DMS79 (cell line): ENCODE measurements around the gene OR2D2.
"Not testable (repeated sequence)": the region's sequence is repeated elsewhere in the genome, so short reads cannot be mapped to it uniquely, and the experiment has no call there.

Source experiments
- DNase-seq: peaks from one replicate; lab custom pipeline; 2025; lab: John Stamatoyannopoulos, UW

OR2D2 gene

GRCh38 chr11:6892400-6892799, at the start of gene OR2D2:
Gene OR2D2, minus strand, starts transcription at chr11:6892500. Its CDS starts 0 bp downstream, at chr11:6892500.
- DNase-seq: no peak

GRCh38 chr11:6941970-6942369, 49.7 kb upstream of the OR2D2 start:
- no peak for DNase-seq

GRCh38 chr11:6932145-6932544, 39.8 kb upstream of the OR2D2 start:
- DNase-seq: no peak

- DNase-seq: no peak
These were observed 38.9 kb upstream of the OR2D2 start for GRCh38 chr11:6931146-6931713.

GRCh38 chr11:6928916-6929315, 36.6 kb upstream of the OR2D2 start:
- no peak for DNase-seq

- no peak for DNase-seq
These were observed 34.8 kb upstream of the OR2D2 start for GRCh38 chr11:6927030-6927617.

- DNase-seq: no peak
These were observed 34.1 kb upstream of the OR2D2 start, which contains the start of gene ZNF215 for GRCh38 chr11:6926208-6927029. Gene ZNF215, plus strand, starts transcription at chr11:6926426. Its CDS starts 5,847 bp downstream, at chr11:6932273.

- no peak for DNase-seq
These were observed 33.4 kb upstream of the OR2D2 start for GRCh38 chr11:6925636-6926207.

- no peak for DNase-seq
These were observed 32.8 kb upstream of the OR2D2 start for GRCh38 chr11:6925007-6925577.

- no peak for DNase-seq
These were observed 28.4 kb upstream of the OR2D2 start, which contains the start of gene OR2D3 for GRCh38 chr11:6920702-6921101. Gene OR2D3, plus strand, starts transcription at chr11:6921002. Its CDS starts 0 bp downstream, at chr11:6921002.

GRCh38 chr11:6919698-6920097, 27.4 kb upstream of the OR2D2 start:
- DNase-seq: no peak

- DNase-seq: no peak
These were observed 19.6 kb upstream of the OR2D2 start for GRCh38 chr11:6911948-6912347.

- DNase-seq: no peak
These were observed 19.1 kb upstream of the OR2D2 start for GRCh38 chr11:6911378-6911777.

- not testable (repeated sequence) for DNase-seq
These were observed 12.5 kb upstream of the OR2D2 start for GRCh38 chr11:6904804-6905203.

- DNase-seq: no peak
These were observed 8.2 kb upstream of the OR2D2 start for GRCh38 chr11:6900327-6900999.

GRCh38 chr11:6898911-6899310, 6.6 kb upstream of the OR2D2 start:
- DNase-seq: no peak

- DNase-seq: no peak
These were observed 2.7 kb upstream of the OR2D2 start for GRCh38 chr11:6895010-6895409.

- DNase-seq: no peak
These were observed 1.8 kb upstream of the OR2D2 start for GRCh38 chr11:6894097-6894496.

- no peak for DNase-seq
These were observed 2.5 kb downstream of the OR2D2 start for GRCh38 chr11:6889835-6890234.

GRCh38 chr11:6888830-6889229, 3.5 kb downstream of the OR2D2 start:
- no peak for DNase-seq

GRCh38 chr11:6887711-6888110, 4.6 kb downstream of the OR2D2 start:
- DNase-seq: not testable (repeated sequence)

GRCh38 chr11:6882751-6883150, 9.5 kb downstream of the OR2D2 start:
- no peak for DNase-seq
